Hepatocyte (in vitro differentiated cells): ENCODE results near the gene ENTPD2. TPM values are rescaled to one million over a fixed set of nuclear protein-coding genes. Genes with fewer than 3 reads are reported as not detected.
A peak's percentile ranks its signal among the peaks of the same experiment; 100 is the strongest.

ENCODE experiments used
- DNase-seq: peaks from one replicate; pipeline ENCODE4 v3.0.0-alpha.2; 2016; ENCODE audit warnings: low spot score
- H2AFZ ChIP-seq: fragments of 200-600 bp; sonication (generic); 2 replicates; pipeline ENCODE4 v1.6.0; 2016; ENCODE audit warnings: antibody characterized with exemption, mild to moderate bottlenecking
- H3K27ac ChIP-seq: fragments of 200-600 bp; sonication (generic); 2 replicates; pipeline ENCODE4 v1.5.1; 2016; ENCODE audit warnings: mild to moderate bottlenecking
- H3K27me3 ChIP-seq: fragments of 200-600 bp; sonication (generic); 2 replicates; pipeline ENCODE4 v1.6.1; 2016
- H3K36me3 ChIP-seq: fragments of 200-600 bp; sonication (generic); replicated peaks from 2 replicates; pipeline ENCODE4 v1.5.1; 2016; ENCODE audit warnings: low read depth; ENCODE audit not compliant: insufficient read depth
- H3K4me1 ChIP-seq: fragments of 200-600 bp; sonication (generic); 2 replicates; pipeline ENCODE4 v1.5.1; 2016; ENCODE audit warnings: mild to moderate bottlenecking, moderate library complexity; ENCODE audit not compliant: insufficient read depth
- H3K4me2 ChIP-seq: fragments of 200-600 bp; sonication (generic); 2 replicates; pipeline ENCODE4 v1.6.0; 2016
- H3K4me3 ChIP-seq: fragments of 200-600 bp; sonication (generic); 2 replicates; pipeline ENCODE4 v1.5.1; 2016; ENCODE audit warnings: mild to moderate bottlenecking
- H3K79me2 ChIP-seq: fragments of 200-600 bp; sonication (generic); 2 replicates; pipeline ENCODE4 v1.6.0; 2017; ENCODE audit warnings: mild to moderate bottlenecking
- H3K9me2 ChIP-seq: fragments of 200-600 bp; sonication (generic); replicated peaks from 2 replicates; pipeline ENCODE4 v1.6.0; 2017; ENCODE audit warnings: mild to moderate bottlenecking; ENCODE audit not compliant: insufficient read depth
- H3K9me3 ChIP-seq: fragments of 200-600 bp; sonication (generic); 2 replicates; pipeline ENCODE4 v1.5.1; 2016; ENCODE audit warnings: low read depth, mild to moderate bottlenecking
- H4K20me1 ChIP-seq: fragments of 200-600 bp; sonication (generic); 2 replicates; pipeline ENCODE4 v1.6.0; 2016; ENCODE audit warnings: mild to moderate bottlenecking; ENCODE audit not compliant: insufficient read depth, poor library complexity, severe bottlenecking
- EZH2 ChIP-seq: fragments of 200-600 bp; sonication (generic); IDR thresholded peaks from 2 replicates; pipeline ENCODE4 v1.6.1; 2016; ENCODE audit warnings: antibody characterized with exemption, mild to moderate bottlenecking, borderline replicate concordance
- EZH2phosphoT487 ChIP-seq: fragments of 200-600 bp; sonication (generic); IDR thresholded peaks from one replicate; pipeline ENCODE4 v1.6.1; 2018; ENCODE audit warnings: antibody characterized with exemption, mild to moderate bottlenecking, low read depth, moderate library complexity; ENCODE audit not compliant: unreplicated experiment, severe bottlenecking
- WGBS: methylation state at CpG from one replicate; pipeline ENCODE4 v1.1.6; 2016; ENCODE audit warnings: low lambda C conversion rate; ENCODE audit errors: missing lambda C conversion rate; 5-methylcytosine and 5-hydroxymethylcytosine counted together
- polyA plus RNA-seq: library from polyadenylated mRNA; unstranded; fragments of >200 nt; fragmentation: Nextera tagmentation; extraction: Ambion mirVana; gene quantifications from 2 replicates; pipeline ENCODE4 v1.2.1, GENCODE V29; 2016
- total RNA-seq: library from RNA; depleted of rRNA; stranded (reverse); fragments of >200 nt; gene quantifications from 2 replicates; pipeline ENCODE4 v1.2.3, GENCODE V29; 2014
- TF ChIP-seq, protein P1 (sequence below): fragments of 200-600 bp; sonication (generic); IDR thresholded peaks from 2 replicates; pipeline ENCODE4 v1.5.1; 2016; ENCODE audit warnings: antibody characterized with exemption, mild to moderate bottlenecking; ENCODE audit not compliant: poor library complexity

Gene ENTPD2
- total and polyA plus RNA-seq, 2 experiments from 2014 or later, result 1.1 to 1.8 TPM

DNA sequence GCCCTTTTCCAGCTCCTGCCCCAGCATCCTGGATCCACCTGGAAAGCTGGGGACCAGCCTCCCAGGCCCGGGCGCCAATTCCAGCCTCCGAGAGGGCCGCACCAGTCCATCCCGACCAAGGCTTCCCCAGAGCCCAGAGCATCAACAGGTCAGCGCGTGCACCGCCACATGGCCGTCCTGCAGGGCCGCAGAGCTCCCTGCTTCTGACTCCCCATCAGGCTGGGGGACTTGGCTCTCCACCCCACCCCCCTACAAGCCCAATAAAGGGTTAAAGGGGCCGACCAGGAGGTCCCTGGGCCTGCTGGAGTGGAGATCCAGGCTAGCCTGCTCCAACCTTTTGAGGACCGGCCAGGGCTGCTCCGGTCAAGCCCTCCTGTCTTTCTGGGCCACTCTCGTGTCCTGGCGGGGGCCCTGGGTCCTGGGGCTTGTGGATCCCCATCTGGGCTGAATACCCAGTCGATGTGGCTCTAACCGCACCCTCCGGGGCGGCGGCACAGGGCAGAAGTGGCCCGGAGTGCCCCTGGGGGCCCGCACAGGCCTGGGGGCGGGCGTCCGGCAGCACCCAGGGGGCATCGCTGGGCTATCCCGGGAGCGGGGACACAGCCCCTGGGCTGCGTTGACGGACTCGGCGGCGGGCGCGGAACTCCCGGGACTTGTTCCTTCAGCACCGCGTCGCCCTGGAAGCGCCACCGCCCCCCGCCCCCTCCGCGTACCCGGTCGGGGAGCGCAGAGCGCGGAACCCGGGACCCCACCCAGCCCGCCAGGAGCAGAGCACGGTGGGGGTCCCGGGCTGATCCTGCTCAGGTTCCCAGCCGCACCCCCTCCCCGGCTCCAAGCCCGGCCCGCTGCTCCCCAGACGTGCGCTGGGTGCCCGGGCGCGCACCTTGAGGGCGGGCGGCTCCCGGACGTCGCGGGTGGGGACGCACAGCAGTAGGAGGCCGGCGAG, 590 bp downstream of the ENTPD2 start:
- 23% methylated on average over 43 of the region's 71 CpGs for WGBS
- Histone ChIP-seq H3K79me2 (no peaks in the 10 kb centered on the region), H4K20me1 (no peaks in the 10 kb centered on the region), H3K27ac (no peak overlapping the region), H3K4me1 (peaks cover 46% of the 10 kb centered on the region), H3K4me2 (peak overlapping the region; percentile 97), H3K27me3 (peaks cover 33% of the 10 kb centered on the region), H3K9me2 (no peaks in the 10 kb centered on the region), H3K4me3 (peak overlapping the region; percentile 36), H3K36me3 (no peaks in the 10 kb centered on the region), H2AFZ (no peak overlapping the region), H3K9me3 (no peaks in the 10 kb centered on the region)
- no peak for TF ChIP-seq EZH2
- TF ChIP-seq, protein P1, sequence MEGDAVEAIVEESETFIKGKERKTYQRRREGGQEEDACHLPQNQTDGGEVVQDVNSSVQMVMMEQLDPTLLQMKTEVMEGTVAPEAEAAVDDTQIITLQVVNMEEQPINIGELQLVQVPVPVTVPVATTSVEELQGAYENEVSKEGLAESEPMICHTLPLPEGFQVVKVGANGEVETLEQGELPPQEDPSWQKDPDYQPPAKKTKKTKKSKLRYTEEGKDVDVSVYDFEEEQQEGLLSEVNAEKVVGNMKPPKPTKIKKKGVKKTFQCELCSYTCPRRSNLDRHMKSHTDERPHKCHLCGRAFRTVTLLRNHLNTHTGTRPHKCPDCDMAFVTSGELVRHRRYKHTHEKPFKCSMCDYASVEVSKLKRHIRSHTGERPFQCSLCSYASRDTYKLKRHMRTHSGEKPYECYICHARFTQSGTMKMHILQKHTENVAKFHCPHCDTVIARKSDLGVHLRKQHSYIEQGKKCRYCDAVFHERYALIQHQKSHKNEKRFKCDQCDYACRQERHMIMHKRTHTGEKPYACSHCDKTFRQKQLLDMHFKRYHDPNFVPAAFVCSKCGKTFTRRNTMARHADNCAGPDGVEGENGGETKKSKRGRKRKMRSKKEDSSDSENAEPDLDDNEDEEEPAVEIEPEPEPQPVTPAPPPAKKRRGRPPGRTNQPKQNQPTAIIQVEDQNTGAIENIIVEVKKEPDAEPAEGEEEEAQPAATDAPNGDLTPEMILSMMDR, result no peak
- TF ChIP-seq EZH2phosphoT487, result no peak
- DNase-seq, result no peak

- DNase-seq, result no peak
- Histone ChIP-seq H2AFZ (no peak overlapping the region), H3K27ac (no peak overlapping the region), H3K27me3 (peaks cover 39% of the 10 kb centered on the region), H3K36me3 (no peaks in the 10 kb centered on the region), H3K4me2 (no peak overlapping the region), H4K20me1 (no peaks in the 10 kb centered on the region), H3K4me3 (no peak overlapping the region), H3K79me2 (no peaks in the 10 kb centered on the region), H3K4me1 (peaks cover 38% of the 10 kb centered on the region), H3K9me2 (no peaks in the 10 kb centered on the region), H3K9me3 (no peaks in the 10 kb centered on the region)
- 83% methylated on average over 6 of the region's 8 CpGs for WGBS
- TF ChIP-seq EZH2 (no peak), EZH2phosphoT487 (no peak)
- TF ChIP-seq, protein P1, result no peak
Observed at GRCh38 chr9:137052293-137052692, 1.6 kb downstream of the ENTPD2 start.

GRCh38 chr9:137051145-137051724, 2.6 kb downstream of the ENTPD2 start:
- DNase-seq, result no peak
- TF ChIP-seq EZH2 (no peak), EZH2phosphoT487 (no peak)
- TF ChIP-seq, protein P1, result no peak
- no peak overlapping the region for H3K4me3 ChIP-seq
- no peaks in the 10 kb centered on the region for H3K9me2 ChIP-seq
- H2AFZ ChIP-seq, result no peak overlapping the region
- WGBS, result 91% methylated on average over 16 of the region's 17 CpGs
- H3K4me1 ChIP-seq, result peaks cover 31% of the 10 kb centered on the region
- no peaks in the 10 kb centered on the region for H3K9me3 ChIP-seq
- no peaks in the 10 kb centered on the region for H3K79me2 ChIP-seq
- no peaks in the 10 kb centered on the region for H3K36me3 ChIP-seq
- no peak overlapping the region for H3K27ac ChIP-seq
- no peak overlapping the region for H3K4me2 ChIP-seq
- peaks cover 39% of the 10 kb centered on the region for H3K27me3 ChIP-seq
- no peaks in the 10 kb centered on the region for H4K20me1 ChIP-seq
